ENCODE data around the gene HBA2. TPM values are rescaled to one million over a fixed set of nuclear protein-coding genes. Genes with fewer than 3 reads are reported as not detected.
A peak's percentile ranks its signal among the peaks of the same experiment; 100 is the strongest.

HBA2 gene
- total and polyA plus RNA-seq, 9 of the 15 experiments (the other 6 are each of a cell fraction or from before 2014, with no cell fraction given): 40.4 to 853 (median 286) TPM

GRCh38 chr16:142405-142967 lies 30.2 kb upstream of the HBA2 start:
- no TSS peak for BruUV-seq (replicated peaks)
- Histone ChIP-seq H3K9me1 (ENCODE audit: control insufficient read depth, insufficient read depth, low read length) (no peaks in the 10 kb centered on the region), H4K20me1 (replicated peaks; ENCODE audit: control insufficient read depth, insufficient read depth, low read length) (no peaks in the 10 kb centered on the region), H3K9me3 (replicated peaks; ENCODE audit: control insufficient read depth, insufficient read depth, low read depth, low read length) (no peaks in the 10 kb centered on the region), H3K4me2 (ENCODE audit: insufficient read depth, low read length) (peak overlapping the region; percentile 71), H3K27ac (ENCODE audit: extremely low read depth, low read depth, low read length) (peak overlapping the region; percentile 81), H3K36me3 (ENCODE audit: control insufficient read depth, insufficient read depth, low read length) (no peaks in the 10 kb centered on the region), H3K4me1 (replicated peaks in 1 of 2; ENCODE audit: control insufficient read depth in 2 of 2, insufficient read depth in 2 of 2, low read length in 2 of 2) (peaks cover 37 to 57% of the 10 kb centered on the region in 2 experiments), H3K4me3 (no peak overlapping the region), H3K9ac (ENCODE audit: insufficient read depth in 1 of 2, low read depth in 2 of 2, low read length in 2 of 2) (peak overlapping the region; percentile 56 to 86), H3K79me2 (ENCODE audit: control insufficient read depth, insufficient read depth, low read length) (peaks cover 10% of the 10 kb centered on the region), H3K27me3 (ENCODE audit: control insufficient read depth in 2 of 2, insufficient read depth in 2 of 2, low read length in 2 of 2) (no peaks in the 10 kb centered on the region), H2AFZ (ENCODE audit: low read depth, low read length) (peak overlapping the region; percentile 52)
- ChIA-PET CTCF (ENCODE audit: low intra/inter-chr PET ratio) (no interaction called here), POLR2A (interaction anchor here (1.2 to 1.6 kb wide), 3 partner anchors 9 to 85 kb away, joined by 3 to 4 read pairs (median 4); no protein-coding TSS in a partner anchor)
- ATAC-seq (no peak), DNase-seq (ENCODE audit: extremely low read depth in 1 of 4, low spot score in 3 of 4) (peak in 1 of 4 experiments; percentile 56), FAIRE-seq (peak; percentile 37)
- in situ Hi-C loops (cut with MboI): no loop called here
- 18% methylated on average over 11 of the region's 12 CpGs for WGBS (ENCODE audit: insufficient coverage, low coverage, missing lambda C conversion rate)
- intact Hi-C loops (cut with micrococcal nuclease): loop anchor here (2.0 kb wide), 1 partner anchor 36 kb away; no protein-coding TSS in a partner anchor
- TF ChIP-seq, protein P1, sequence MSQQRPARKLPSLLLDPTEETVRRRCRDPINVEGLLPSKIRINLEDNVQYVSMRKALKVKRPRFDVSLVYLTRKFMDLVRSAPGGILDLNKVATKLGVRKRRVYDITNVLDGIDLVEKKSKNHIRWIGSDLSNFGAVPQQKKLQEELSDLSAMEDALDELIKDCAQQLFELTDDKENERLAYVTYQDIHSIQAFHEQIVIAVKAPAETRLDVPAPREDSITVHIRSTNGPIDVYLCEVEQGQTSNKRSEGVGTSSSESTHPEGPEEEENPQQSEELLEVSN (IDR thresholded peaks at IDR 0.05; ENCODE audit: borderline replicate concordance in 1 of 2, extremely low read depth in 1 of 2, insufficient read depth in 1 of 2, insufficient read length in 1 of 2, low read depth in 1 of 2, low read length in 1 of 2, poor library complexity in 1 of 2, severe bottlenecking in 1 of 2): peak in 1 of 2 experiments; percentile 47
- TF ChIP-seq ZFX (CRISPR knock-in tag; IDR thresholded peaks at IDR 0.05) (no peak), NR0B1 (IDR thresholded peaks at IDR 0.05; ENCODE audit: partially characterized antibody) (no peak), POLR2G (IDR thresholded peaks at IDR 0.05; ENCODE audit: low read depth, low read length) (no peak), MCM3 (IDR thresholded peaks at IDR 0.05) (no peak), CEBPB (tag; IDR thresholded peaks at IDR 0.05) (no peak), ZNF3 (CRISPR knock-in tag; IDR thresholded peaks at IDR 0.05) (no peak), ZNF197 (CRISPR knock-in tag; IDR thresholded peaks at IDR 0.05; ENCODE audit: low read depth) (peak; percentile 12; the same call in 1 of the 2 replicates), NFIX (CRISPR knock-in tag; IDR thresholded peaks at IDR 0.05; ENCODE audit: low read depth) (0 out of 2 replicates have a peak, but pooled peaks have one; percentile 30), SMAD4 (CRISPR knock-in tag; conservative IDR thresholded peaks at IDR 0.05) (peak; percentile 25; the same call in 1 of the 2 replicates), NELFE (IDR thresholded peaks at IDR 0.05; ENCODE audit: insufficient read depth, insufficient read length) (no peak), ZNF316 (IDR thresholded peaks at IDR 0.05) (no peak), ZNF445 (CRISPR knock-in tag; IDR thresholded peaks at IDR 0.05; ENCODE audit: low read depth) (no peak), ZNF511 (CRISPR knock-in tag; IDR thresholded peaks at IDR 0.05) (peak; percentile 18; the same call in 1 of the 2 replicates), CTCF (IDR thresholded peaks at IDR 0.05 in 2 of 3, conservative IDR thresholded peaks at IDR 0.05 in 1 of 3; ENCODE audit: insufficient read depth in 2 of 3, low read depth in 1 of 3, low read length in 3 of 3) (no peak), MAX (CRISPR knock-in tag; IDR thresholded peaks at IDR 0.05) (peak; percentile 24; the same call in 1 of the 2 replicates), ZNF12 (CRISPR knock-in tag; IDR thresholded peaks at IDR 0.05) (no peak)
